Stimulated activated CD4-positive, alpha-beta T cell treated with anti-CD3 and anti-CD28 coated beads, Interleukin-4, amount 100 ng/mL, for 24 hours (primary cell): Measurements from ENCODE around the gene MMS19.

Source experiments
- DNase-seq: peaks from one replicate; pipeline ENCODE4 v3.0.0-alpha.2; 2020

MMS19 gene

DNA sequence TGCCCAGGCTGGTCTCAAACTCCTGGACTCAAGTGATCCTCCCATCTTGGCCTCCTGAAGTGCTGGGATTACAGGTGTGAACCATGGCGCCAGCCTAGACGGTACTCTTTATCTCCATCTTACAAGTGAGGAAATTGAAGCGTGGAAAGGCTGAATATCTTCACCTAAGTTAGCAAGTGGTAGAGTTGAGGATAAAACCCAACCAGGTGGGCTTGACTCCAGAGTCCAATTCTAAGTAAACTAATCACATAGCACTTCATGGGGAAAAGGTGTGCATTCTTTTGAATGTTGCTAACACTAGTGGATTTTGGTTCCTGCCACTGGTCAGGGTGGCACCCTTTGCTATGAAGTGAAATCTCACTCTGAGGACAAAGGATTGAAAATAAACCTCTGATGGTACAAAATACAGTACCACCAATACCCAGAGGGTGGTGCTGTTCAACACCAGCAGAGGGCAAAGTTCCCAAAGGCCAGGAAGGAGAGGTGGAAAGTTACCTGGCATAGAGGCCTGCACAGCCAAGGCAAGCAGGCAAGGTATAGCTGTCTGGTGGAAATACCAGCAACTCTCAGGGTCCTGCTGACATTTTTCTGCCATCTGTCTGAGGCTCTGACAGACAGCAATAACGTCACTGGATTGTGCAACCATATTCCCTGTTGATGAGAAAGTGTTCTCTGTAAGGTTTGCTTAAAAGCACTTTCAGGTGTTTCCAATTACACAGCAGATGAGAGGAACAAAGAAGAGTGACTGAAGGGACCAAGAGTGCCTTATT is 34.7 kb downstream of the MMS19 start:
- peak; percentile 51 for DNase-seq

DNA sequence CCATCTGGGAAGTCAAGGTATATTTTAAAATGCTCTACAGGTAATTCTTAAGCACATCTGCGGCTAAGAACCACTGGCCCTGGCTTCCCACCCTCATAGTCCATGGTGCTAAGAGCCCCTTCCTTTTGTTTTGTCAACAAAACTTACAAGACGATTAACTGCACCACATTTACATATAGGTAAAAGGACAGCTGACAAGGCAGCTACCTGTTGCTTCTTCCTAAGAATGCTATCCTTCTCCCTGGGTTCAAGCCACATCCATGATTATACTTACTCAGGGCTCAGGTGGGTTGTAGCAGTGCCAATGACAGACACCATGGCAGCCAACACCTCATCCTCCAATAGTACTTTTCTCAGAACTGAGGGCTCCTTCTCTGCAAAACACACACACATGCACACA is 35.9 kb downstream of the MMS19 start:
- DNase-seq, result no peak

DNA sequence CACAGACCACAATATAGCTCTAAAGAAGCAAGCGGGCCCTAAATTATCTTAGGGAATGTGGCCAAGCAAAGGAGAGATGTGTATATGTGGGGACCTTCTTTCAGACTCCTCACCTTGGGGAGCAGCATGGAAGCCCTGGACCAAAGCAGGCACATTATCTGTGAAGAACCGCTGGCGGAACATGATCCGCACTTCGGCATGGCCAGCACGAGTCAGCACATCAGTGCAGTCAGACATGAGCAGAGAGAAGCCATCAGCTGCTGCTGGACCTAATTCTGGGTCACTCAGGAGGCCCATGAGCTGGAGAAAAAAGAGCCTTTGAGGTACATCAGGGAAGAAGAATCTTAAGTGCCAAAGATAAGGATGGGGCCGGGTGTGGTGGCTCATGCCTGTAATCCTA is 38.3 kb downstream of the MMS19 start:
- DNase-seq, result no peak

DNA sequence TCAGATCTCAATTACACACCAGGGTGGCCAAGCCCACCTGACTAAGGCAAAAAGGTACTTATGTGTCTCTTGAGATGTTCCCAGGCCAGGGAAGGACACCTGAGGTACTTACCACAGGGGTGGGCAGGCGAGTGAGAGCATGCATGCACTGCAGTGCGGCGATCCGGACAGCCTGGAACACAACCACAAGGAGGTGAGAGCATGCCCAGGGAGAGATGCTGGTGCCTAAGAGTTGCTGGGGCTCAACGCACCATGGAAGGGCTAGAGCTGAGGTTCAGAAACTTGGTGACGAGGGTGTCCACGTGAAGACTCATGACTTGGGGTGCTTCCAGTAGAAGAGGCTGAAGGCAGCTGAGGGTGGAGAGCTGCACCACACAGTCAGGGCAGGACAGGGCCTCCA is 39.1 kb downstream of the MMS19 start:
- DNase-seq, result no peak

DNA sequence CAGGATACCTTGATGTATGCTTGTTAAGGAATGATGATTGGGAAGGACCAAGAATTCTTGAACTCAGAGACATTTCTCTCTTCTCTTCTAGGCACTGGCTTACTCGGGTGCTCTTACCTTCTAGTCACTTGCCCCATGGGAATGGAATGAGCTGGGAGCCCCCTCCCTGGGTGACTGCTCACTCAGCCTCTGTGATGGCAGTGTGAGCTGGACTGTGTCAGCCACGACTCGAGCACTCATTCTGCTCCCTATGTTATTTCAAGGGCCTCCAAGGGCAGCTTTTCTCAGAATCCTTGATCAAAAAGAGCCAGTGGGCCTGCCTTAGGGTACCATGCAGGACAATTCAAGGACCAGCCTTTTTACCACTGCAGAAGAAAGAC is 41.5 kb downstream of the MMS19 start:
- DNase-seq, result no peak

DNA sequence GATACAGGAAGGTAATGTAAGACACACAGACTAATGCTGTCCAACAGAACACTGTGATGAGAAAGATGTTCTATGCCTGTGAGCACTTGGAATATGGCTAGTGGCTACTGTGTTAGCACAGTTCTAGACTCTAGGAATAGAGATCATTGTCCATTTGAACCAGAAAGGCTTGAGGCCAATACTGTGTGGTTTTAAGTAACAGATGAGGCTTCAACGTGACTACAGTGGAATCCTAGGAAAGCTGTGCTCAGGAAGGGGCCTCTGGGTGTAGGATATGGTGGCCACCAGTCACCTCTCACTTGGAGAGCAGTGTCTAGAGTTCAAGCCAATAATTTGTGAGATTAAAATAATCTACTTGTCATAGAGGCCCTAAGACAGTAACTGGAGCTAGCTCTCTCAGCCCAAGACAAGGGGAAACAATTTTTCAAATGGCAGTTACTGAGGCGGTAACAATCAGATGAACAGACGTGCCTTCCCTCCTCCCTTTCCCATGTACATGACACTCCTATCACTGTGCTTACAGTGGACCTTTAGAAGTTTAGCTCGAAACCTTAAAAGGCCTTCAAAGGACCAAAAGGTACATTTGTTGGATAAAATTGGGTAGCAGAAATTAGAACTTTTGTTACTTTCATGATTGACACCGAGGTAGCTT is 42.1 kb downstream of the MMS19 start:
- DNase-seq, result no peak

DNA sequence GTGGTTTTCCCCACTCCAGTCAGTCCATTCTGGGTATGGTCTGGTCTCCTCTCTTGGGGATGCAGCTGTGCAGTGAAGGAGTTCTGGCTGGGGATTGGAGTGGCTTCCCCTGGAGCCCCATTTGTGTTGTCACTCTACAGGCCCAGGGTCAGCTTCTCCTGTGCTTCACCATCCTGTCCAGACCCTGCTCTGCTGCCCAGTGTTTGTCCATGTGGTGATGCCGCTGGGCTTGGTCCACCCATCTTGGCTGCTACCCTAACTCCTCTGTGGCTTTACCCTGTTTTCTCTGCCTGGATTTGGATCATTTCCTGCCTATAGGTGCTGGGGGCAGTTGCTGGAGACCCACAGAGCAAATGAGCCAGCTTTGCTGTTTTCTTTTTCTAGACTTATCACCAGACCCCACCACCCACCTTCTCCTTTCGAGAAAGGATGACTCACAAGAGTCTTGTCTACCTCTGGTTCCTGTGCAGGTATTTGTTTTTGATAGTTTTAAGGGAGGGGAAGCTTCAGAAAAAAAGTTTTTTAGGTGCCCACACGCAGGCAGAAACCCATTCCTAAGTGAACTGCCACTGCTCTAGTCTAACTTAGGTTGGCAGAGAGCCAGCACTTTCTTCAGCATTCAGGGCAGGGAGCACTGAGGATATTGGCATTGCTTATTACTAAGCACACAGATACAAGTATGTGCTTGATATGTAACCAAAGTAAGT is 43.7 kb downstream of the MMS19 start:
- DNase-seq, result peak; percentile 54

DNA sequence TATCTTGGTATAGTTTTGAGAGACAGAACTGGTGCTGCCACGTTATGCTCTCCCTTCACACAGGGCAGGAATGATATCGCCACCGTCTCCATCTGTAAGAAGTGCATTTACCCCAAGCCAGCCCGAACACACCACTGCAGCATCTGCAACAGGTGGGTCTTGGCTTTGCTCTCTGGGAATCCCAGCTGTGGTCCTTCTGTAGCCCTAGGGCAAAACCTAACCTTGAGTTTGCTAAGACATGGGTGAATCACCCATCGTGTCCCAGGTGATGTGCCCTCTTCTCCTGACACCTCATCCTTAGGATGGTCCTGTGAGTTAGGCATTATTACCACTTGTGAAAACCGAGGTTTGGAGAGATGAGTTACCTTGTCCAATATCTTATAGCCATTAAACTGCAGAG is 45.9 kb downstream of the MMS19 start:
- no peak for DNase-seq

DNA sequence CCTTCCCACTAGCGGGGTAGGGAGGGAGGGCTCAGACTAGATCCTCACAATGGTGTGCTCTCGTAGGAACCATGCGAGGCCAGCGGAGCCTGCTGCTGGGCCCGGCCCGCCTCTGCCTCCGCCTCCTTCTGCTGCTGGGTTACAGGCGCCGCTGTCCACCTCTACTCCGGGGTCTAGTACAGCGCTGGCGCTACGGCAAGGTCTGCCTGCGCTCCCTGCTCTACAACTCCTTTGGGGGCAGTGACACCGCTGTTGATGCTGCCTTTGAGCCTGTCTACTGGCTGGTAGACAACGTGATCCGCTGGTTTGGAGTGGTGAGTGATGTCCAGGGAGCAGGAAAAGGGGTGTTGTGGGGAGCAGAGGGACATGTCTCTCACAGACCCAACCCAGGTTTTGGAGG is 46.6 kb downstream of the MMS19 start:
- no peak for DNase-seq

DNA sequence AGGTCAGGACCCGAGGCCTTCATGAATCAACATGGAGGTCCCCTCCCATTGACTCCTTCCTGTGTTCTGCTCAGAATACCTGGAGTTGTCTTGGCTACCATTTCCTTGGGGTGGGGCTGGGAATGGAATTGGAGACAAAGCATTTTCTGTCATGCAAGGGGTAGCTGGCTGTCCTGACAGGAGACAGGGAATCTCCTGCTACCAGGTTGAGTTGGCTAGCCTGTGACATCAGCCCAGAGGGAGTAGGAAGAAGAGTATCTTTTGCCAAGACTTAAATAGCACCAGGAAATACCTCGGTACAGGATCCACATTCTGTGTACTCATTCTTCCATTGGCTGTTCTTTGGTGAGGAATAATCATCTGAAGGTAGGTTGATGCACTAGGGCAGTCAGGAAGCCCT is 47.4 kb downstream of the MMS19 start:
- no peak for DNase-seq

DNA sequence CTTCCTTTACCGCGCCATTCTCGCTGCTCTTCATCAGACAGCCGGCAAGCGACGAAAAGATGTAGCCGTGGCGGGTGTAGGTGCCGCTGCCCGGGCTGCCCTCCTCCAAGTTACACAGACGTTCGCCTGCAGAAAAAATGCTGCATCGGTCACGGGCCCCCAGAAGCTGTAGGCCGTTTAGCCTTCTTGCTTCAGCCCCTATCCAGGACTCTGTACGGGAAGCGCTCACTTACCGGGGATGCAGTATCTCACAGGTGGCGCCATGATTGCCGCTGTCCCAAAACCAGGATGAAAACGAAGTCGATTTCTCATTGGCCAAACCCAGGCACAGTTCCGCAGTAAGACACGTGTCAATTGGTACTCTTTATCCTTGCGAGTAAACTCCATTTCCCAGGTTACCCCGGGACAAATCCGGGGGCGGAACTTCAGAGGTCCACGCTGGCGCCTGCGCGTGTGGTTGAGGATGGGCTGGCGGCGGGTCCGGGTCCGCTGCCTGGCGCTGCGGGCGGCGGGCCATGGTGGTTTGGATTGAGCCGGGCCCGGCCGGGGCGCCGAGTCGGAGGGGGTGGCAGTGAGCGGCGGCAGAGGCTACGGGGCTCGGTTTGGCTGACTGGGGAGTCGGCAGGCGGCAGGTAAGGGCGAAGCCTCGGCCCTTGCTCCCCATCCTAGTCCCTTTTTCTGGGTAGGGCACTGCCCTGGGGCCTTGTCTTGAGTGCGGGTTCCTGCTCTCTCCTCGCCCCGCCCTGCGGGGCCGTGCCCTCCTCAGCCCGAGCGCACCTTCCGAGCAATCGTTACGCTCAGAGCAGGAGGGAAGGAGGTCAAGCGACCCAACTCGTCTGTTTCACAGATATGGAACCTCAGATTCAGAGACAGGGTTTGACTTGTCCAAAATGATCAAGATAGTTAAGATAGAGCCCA is 52.2 kb downstream of the MMS19 start, which contains the start of the genes EXOSC1 and ZDHHC16:
Gene EXOSC1 (minus strand): TSS at position 285 of the 918 bp plus-strand sequence. CDS start 21 bp downstream, at position 264.
Gene ZDHHC16 (plus strand): TSS at position 454 of the 918 bp plus-strand sequence. CDS start 5,501 bp downstream, outside the sequence.
- peak; percentile 95 for DNase-seq

DNA sequence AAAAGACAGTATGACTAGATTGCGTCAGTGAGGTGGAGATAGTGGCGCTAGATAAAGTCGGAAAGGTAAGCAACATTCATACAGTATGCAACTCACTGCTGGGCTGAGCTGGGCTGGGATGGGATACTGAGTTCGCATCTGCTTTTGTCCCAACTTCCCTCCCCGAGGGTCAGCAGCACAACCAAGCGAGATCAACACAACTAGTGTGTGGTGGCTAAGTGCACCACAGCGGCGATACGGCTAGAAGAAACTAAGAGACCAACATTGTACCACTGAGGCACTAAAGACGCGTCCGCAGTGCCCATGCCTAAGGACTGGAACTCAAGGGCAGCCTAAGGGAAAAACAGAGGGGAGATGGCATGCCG is 52.9 kb downstream of the MMS19 start:
- no peak for DNase-seq

DNA sequence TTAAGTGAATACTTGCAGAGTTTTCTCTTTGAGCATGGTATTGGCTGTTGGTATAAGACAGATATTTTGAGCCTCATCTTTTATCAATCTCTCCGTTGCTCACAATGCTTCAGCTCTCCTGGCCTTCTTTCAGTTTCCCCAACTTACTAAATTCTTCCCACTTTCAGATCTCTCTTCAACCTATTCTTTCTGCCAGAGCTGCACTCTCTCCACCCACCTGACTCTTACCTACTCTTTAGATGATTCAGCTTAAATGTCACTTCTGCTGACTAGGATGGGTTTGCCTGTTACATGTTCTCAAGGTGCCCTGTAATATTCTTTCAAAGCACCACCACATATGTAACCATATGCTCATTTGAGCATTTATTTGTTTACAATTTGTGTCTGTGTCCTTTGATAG is 54.0 kb downstream of the MMS19 start:
- peak; percentile 42 for DNase-seq

DNA sequence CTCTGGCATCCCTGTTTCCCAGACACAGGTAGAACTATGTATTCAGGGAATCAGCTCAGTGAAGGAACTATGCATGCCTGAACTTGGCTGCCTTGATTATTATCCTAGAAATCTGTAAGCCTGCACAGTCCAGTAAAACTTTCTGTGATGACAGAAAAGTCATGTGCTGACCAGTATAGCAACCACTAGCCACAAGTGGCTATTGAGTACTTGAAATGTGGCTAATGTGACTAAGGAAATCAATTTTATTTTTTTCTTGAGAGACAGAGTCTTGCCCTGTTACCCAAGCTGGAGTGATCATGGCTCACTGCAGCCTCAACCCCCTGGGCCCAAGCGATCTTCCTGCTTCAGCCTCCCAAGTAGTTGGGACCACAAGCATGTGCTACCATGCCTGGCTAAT is 55.9 kb downstream of the MMS19 start:
- DNase-seq, result no peak

DNA sequence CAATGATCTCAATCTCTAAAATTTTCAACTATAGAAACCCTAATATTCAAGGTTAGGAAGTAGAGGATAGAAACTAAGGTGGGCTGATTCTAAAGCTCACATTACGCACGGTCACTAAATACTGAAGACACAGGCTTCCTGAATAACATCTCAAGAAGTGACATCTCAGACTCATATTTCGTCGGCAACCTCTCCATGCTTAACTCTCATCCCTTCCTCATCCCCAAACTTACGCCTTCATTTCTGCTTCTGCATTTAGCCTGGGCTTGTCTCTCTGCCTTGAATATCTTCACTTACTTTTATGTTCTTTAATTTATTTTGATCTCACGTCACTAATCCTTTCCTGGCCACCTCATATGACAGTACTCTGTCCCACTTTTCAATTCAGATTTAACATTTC is 63.0 kb downstream of the MMS19 start:
- no peak for DNase-seq

DNA sequence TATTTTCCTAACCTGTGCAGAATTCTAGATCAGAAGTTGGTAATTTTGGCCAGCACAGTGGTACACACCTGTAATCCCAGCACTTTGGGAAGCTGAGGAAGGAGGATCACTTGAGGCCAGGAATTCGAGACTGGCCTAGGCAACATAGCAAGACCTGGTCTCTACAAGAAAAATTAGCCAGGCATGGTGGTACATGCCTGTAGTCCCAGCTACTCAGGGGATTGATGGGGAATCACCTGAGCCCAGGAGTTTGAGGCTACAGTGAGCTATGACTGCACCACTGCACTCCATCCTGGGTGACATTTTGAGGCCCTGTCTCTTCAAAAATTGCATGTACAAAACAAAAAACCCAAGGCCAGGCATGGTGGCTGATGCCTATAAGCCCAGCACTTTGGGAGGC is 63.7 kb downstream of the MMS19 start:
- no peak for DNase-seq

DNA sequence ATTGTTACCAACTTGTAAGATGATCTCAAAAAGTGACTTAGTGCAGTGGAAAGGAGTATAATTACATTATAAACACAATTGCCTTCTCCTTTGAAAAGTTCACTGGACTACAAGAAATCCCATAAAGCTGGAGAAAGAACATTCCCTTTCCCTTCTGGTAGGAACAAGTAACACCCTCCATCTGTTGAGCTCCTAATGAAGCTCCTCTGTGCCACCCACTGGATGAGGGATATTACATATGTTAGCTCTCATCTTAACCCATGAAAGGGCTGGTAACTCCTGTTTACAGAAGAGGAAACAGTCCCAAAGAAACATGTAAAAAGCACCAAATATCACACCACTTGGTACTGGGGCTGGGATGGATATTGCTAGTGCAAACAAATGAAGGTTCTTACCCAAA is 64.2 kb downstream of the MMS19 start:
- DNase-seq, result no peak

DNA sequence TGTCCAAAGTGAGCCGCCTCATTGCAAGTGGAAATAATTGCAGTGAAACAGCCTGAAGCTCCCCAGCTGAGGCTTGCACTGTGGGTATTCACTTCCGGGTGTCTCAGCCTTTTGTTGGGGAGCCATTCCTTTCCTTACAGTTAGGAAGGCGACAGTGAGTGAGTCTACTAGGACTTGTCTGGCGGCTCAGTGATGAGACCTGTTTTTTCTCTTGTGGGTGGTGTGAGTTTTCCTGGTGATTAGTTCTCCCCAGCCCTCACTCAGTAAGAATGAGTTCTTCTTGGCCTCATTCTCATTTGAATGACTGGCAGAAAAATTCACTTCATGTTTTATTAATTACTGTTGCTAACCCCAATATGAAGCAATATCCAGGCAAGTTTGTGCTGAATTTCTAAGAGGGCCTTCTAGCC is 69.6 kb downstream of the MMS19 start:
- DNase-seq, result peak; percentile 58

DNA sequence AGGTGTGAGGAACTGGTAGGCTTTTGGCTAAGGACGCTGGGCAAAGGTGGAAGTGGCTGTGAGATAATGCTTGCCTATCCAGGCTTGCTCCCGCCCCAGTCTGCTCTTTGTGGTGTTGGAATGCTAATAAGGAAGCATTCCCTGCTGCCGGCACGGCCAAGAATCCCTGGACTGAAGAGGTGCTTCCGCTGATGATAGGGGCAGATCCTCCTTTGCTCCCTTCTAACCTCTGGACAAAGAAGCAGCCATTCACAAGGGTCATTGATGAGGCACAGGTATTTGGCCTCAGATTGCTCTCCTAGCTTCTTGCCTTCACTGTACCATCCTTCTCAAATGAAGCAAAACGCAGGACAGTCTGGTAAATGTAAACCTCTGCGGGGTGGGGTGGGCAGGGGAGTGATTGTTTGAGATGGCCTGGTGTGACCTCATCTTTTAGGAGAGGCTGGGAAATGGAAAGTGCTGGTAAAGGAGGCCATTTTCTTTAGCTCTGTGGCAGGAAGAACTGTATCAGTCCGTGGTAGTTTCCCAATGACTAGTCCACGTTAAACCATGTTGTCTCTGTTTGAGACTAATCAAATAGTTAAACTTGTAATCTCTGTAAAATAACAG is 70.5 kb downstream of the MMS19 start:
- DNase-seq, result peak; percentile 47

DNA sequence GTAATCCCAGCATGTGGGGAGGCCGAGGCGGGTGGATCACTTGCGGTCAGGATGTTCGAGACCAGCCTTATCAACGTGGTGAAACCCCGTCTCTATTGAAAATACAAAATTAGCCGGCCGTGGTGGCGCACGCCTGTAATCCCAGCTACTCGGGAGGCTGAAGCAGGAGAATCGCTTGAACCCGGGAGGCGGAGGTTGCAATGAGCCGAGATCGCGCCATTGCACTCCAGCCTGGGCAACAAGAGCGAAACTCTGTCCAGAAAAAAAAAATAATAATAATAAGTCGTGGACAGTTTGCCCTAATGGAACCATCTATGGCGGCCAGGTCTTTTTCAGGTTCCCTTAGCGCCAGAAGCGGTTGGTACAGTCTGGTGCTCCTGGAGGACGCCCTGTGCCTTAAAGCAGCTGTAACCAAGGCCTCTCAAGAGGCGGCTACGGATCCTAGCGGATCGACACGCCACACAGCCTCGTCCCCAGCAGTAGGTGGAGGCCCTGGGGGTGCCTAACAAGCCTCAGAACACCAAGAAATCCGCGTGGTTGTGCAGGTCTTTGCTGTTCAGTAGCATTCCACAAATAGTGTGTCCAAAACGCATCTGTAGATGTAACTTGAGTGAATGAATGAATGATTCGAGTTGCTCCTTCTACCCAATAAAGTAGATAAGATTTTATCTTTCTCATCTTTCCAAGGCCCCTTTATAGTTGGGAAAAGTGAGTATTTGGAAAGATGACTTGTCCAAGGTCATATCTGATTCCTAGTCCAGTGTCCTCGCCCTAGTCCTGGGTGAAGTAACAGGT is 71.2 kb downstream of the MMS19 start:
- DNase-seq, result no peak

DNA sequence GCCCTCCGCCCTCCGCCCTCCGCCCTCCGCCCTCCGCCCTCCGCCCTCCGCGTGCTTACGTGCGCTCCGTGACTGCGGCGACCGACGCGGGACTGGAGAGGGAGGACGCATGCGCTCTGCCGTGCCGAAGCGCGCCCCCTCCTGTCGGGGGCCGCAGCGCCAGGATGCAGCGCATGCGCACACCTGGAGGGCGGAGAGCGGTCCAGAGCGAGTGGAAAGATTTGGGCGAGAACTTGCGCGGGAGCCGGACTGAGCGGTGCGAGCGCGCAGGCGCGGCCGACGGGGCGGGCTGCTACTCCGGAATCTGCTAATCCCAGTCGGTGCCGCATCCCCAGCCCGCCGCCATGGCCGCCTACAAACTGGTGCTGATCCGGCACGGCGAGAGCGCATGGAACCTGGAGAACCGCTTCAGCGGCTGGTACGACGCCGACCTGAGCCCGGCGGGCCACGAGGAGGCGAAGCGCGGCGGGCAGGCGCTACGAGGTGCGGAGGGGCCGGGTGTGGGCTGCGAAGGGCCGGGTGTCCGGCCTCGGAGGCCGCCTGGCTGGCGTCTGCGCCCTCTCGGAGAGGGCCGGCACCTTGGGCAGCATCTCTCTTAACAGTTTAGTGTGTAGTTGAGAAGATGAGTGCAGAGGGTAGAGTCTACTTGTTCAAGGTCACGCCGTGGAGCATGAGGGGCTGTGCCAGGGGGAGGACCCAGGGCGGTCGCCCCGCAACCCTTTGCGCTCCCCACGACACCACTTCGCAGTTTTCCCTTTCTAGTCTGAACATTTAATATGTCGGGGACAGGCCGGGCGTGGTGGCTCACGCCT is 72.1 kb downstream of the MMS19 start, which contains the start of gene PGAM1:
Gene PGAM1 (plus strand): TSS at position 228 of the 812 bp plus-strand sequence. CDS start 117 bp downstream, at position 345.
- peak; percentile 95 for DNase-seq
